Esophagus muscularis mucosa (tissue), 3 donors: ENCODE measurements around the gene SMCHD1.

ENCODE experiments used
- CTCF ChIP-seq, 3 experiments: fragments of 200-600 bp in 2 of 3; fragments of 450-650 bp in 1 of 3; sonication (generic) in 2 of 3; IDR thresholded peaks; one replicate each; pipeline ENCODE4 v1.5.1; 2017 to 2019; ENCODE audit warnings: antibody characterized with exemption in 3 of 3, mild to moderate bottlenecking in 2 of 3, moderate library complexity in 1 of 3
- POLR2A ChIP-seq: fragments of 450-650 bp; IDR thresholded peaks from one replicate; pipeline ENCODE4 v1.6.1; 2017; ENCODE audit warnings: antibody characterized with exemption, moderate library complexity, mild to moderate bottlenecking, low read depth
- POLR2AphosphoS5 ChIP-seq, 2 donors: sonication (generic); formaldehyde crosslinking; IDR thresholded peaks; one replicate each; pipeline ENCODE4 v1.6.1; 2017; ENCODE audit warnings: antibody characterized with exemption in 2 of 2

DNA sequence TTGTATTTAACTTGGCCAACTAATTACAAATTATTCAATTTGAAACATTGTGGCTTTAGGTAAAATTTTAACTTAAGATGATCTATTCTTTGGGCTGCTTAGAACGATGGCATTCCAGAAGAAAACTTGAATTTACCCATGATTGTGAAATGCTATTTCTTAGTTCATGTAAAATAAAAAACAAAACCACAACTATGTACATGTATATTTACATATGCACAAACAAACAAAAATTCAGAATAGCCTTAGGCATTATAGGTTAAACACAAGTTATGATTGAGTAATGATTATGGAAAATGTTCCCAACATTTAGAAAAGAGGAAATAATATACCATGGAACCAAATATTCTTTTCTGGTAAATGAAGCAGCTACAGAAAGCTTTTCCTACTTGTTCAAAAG is 3.5 kb upstream of the SMCHD1 start:
- no peak for TF ChIP-seq POLR2A
- TF ChIP-seq CTCF (IDR thresholded peaks at IDR 0.05): no peak
- no peak for TF ChIP-seq POLR2AphosphoS5 (IDR thresholded peaks at IDR 0.05)
